HCT116 (cell line): Measurements from ENCODE around the gene CTIF. TPM values are rescaled to one million over a fixed set of nuclear protein-coding genes. Genes with fewer than 3 reads are reported as not detected.

Source experiments
- ATAC-seq: fragments of 200-7000 bp; cut with Tn5 transposase; 2 replicates; pipeline ENCODE4 v1.9.1; 2020; ENCODE audit warnings: mild to moderate bottlenecking, moderate library complexity
- BruUV-seq: library from RNA; stranded (reverse); fragments of 400-500 nt; replicated peaks from 2 replicates; lab custom pipeline; 2021; lab: Mats Ljungman, UMichigan
- CTCF ChIA-PET: fragments of 300-600 bp; sonication (Branson Sonifier 250); formaldehyde crosslinking; loops from one replicate; lab custom pipeline; 2021; ENCODE audit warnings: antibody characterized with exemption; lab: Charles Lee
- POLR2A ChIA-PET: fragments of 300-600, 350-600 bp; sonication (Branson Sonifier 250); formaldehyde crosslinking; loops from one replicate; lab custom pipeline; 2021; ENCODE audit warnings: antibody characterized with exemption; lab: Charles Lee
- RAD21 ChIA-PET, 2 experiments: fragments of 300-600 bp; sonication (Branson Sonifier 250); formaldehyde crosslinking; loops; one replicate each; lab custom pipeline; 2023; ENCODE audit warnings: low total read pairs in 2 of 2; ENCODE audit not compliant: uncharacterized antibody in 2 of 2, unreplicated experiment in 2 of 2, low non-redundant PET in 1 of 2; lab: Charles Lee
- DNase-seq: peaks from one replicate; pipeline ENCODE4 v3.0.0-alpha.2; 2010; ENCODE audit warnings: low read depth, low spot score
- H2AFZ ChIP-seq: fragments of 200-600 bp; shearing (Covaris generic), sonication (generic); 2 replicates; pipeline ENCODE4 v1.6.1; 2017; ENCODE audit warnings: low read depth, mixed run types, mixed read lengths, antibody characterized with exemption, low read length; ENCODE audit not compliant: poor library complexity, severe bottlenecking
- H3K27ac ChIP-seq: 2 replicates; pipeline ENCODE4 v1.5.1; 2012; ENCODE audit warnings: low read depth, low read length
- H3K27me3 ChIP-seq: fragments of 200-600 bp; sonication (generic); 2 replicates; pipeline ENCODE4 v1.6.1; 2016; ENCODE audit warnings: mixed run types, low read length, mixed read lengths; ENCODE audit not compliant: insufficient read depth
- H3K36me3 ChIP-seq, 2 experiments: fragments of 200-500 bp in 1 of 2; fragments of 200-600 bp in 1 of 2; sonication (Bioruptor generic) in 1 of 2; sonication (generic) in 1 of 2; 2 replicates each; pipeline versions ENCODE4 v1.5.1 to v1.6.1; 2014 to 2016; ENCODE audit warnings: low read length in 2 of 2, inconsistent platforms in 1 of 2, mixed read lengths in 1 of 2, mixed run types in 1 of 2; ENCODE audit not compliant: insufficient read depth in 2 of 2, control insufficient read depth in 1 of 2
- H3K4me1 ChIP-seq, 2 experiments: fragments of 200-600 bp in 1 of 2; sonication (generic) in 1 of 2; 2 replicates each; pipeline versions ENCODE4 v1.5.1 to v1.6.1; 2012 to 2017; ENCODE audit warnings: low read length in 2 of 2, inconsistent platforms in 1 of 2, mild to moderate bottlenecking in 1 of 2, mixed read lengths in 1 of 2, mixed run types in 1 of 2, moderate library complexity in 1 of 2; ENCODE audit not compliant: insufficient read depth in 2 of 2, control insufficient read depth in 1 of 2
- H3K4me2 ChIP-seq: fragments of 200-600 bp; sonication (generic); 2 replicates; pipeline ENCODE4 v1.6.1; 2017; ENCODE audit warnings: mixed run types, low read length, mixed read lengths
- H3K4me3 ChIP-seq, 2 experiments: fragments of 200-600 bp in 1 of 2; sonication (generic) in 1 of 2; replicated peaks in 1 of 2; 2 replicates each; pipeline ENCODE4 v1.5.1; 2011 to 2016; ENCODE audit warnings: low read length in 2 of 2, control low read depth in 1 of 2, low read depth in 1 of 2, mild to moderate bottlenecking in 1 of 2, mixed read lengths in 1 of 2, mixed run types in 1 of 2
- H3K79me2 ChIP-seq: fragments of 200-600 bp; sonication (generic); 2 replicates; pipeline ENCODE4 v1.6.1; 2017; ENCODE audit warnings: mild to moderate bottlenecking, mixed run types, low read length, moderate library complexity, mixed read lengths; ENCODE audit not compliant: insufficient read depth
- H3K9ac ChIP-seq: fragments of 200-600 bp; sonication (generic); 2 replicates; pipeline ENCODE4 v1.6.1; 2016; ENCODE audit warnings: low read length, mixed read lengths
- H3K9me2 ChIP-seq: fragments of 200-600 bp; sonication (generic), shearing (Covaris generic); 2 replicates; pipeline ENCODE4 v1.6.1; 2017; ENCODE audit warnings: mixed run types, mild to moderate bottlenecking, moderate library complexity; ENCODE audit not compliant: insufficient read depth
- H3K9me3 ChIP-seq, 2 experiments: fragments of 200-500 bp in 1 of 2; fragments of 200-600 bp in 1 of 2; sonication (Bioruptor generic) in 1 of 2; sonication (generic) in 1 of 2; 2 replicates each; pipeline ENCODE4 v1.6.1; 2014 to 2017; ENCODE audit warnings: low read length in 2 of 2, mixed read lengths in 2 of 2, inconsistent platforms in 1 of 2, low read depth in 1 of 2, mild to moderate bottlenecking in 1 of 2, mixed run types in 1 of 2, moderate library complexity in 1 of 2; ENCODE audit not compliant: control insufficient read depth in 1 of 2, insufficient read depth in 1 of 2
- H4K20me1 ChIP-seq: fragments of 200-600 bp; sonication (generic), shearing (Covaris generic); 2 replicates; pipeline ENCODE4 v1.6.1; 2017; ENCODE audit warnings: mixed run types, mild to moderate bottlenecking, moderate library complexity; ENCODE audit not compliant: insufficient read depth
- ATF3 ChIP-seq: IDR thresholded peaks from 2 replicates; pipeline ENCODE4 v1.6.1; 2012
- CEBPB ChIP-seq: IDR thresholded peaks from 2 replicates; pipeline ENCODE4 v1.6.1; 2012; ENCODE audit warnings: low read depth
- CTCF ChIP-seq, 3 experiments: fragments of 200-600 bp in 1 of 3; sonication (generic) in 1 of 3; IDR thresholded peaks in 2 of 3; conservative IDR thresholded peaks in 1 of 3; 2 replicates each; pipeline ENCODE4 v1.5.1; 2012 to 2017; ENCODE audit warnings: low read depth in 2 of 3, low read length in 2 of 3, antibody characterized with exemption in 1 of 3, borderline replicate concordance in 1 of 3, control low read depth in 1 of 3, mild to moderate bottlenecking in 1 of 3, mixed read lengths in 1 of 3, mixed run types in 1 of 3, moderate library complexity in 1 of 3; ENCODE audit not compliant: insufficient read depth in 1 of 3
- EGR1 ChIP-seq: IDR thresholded peaks from 2 replicates; pipeline ENCODE4 v1.6.1; 2012; ENCODE audit warnings: low read depth
- ELF1 ChIP-seq: IDR thresholded peaks from 2 replicates; pipeline ENCODE4 v1.6.1; 2012; ENCODE audit warnings: low read depth, borderline replicate concordance
- EZH2phosphoT487 ChIP-seq: fragments of 200-600 bp; IDR thresholded peaks from 2 replicates; pipeline ENCODE4 v1.6.1; 2018; ENCODE audit warnings: antibody characterized with exemption, borderline replicate concordance
- FOSL1 ChIP-seq: IDR thresholded peaks from 2 replicates; pipeline ENCODE4 v1.6.1; 2012; ENCODE audit warnings: low read depth
- MAX ChIP-seq: IDR thresholded peaks from 2 replicates; pipeline ENCODE4 v1.6.1; 2012
- POLR2A ChIP-seq: IDR thresholded peaks from 2 replicates; pipeline ENCODE4 v1.7.0; 2011; ENCODE audit warnings: borderline replicate concordance; ENCODE audit not compliant: insufficient read depth, insufficient read length; ENCODE audit errors: extremely low read depth
- RAD21 ChIP-seq: IDR thresholded peaks from 2 replicates; pipeline ENCODE4 v1.6.1; 2012; ENCODE audit warnings: low read depth, mild to moderate bottlenecking
- SIN3A ChIP-seq: IDR thresholded peaks from 2 replicates; pipeline ENCODE4 v1.6.1; 2012; ENCODE audit warnings: low read depth
- SP1 ChIP-seq: IDR thresholded peaks from 2 replicates; pipeline ENCODE4 v1.6.1; 2012; ENCODE audit warnings: low read depth
- SRF ChIP-seq: IDR thresholded peaks from 2 replicates; pipeline ENCODE4 v1.6.1; 2012; ENCODE audit warnings: low read depth
- YY1 ChIP-seq: IDR thresholded peaks from 2 replicates; pipeline ENCODE4 v1.6.1; 2011; ENCODE audit warnings: low read length, low read depth, moderate library complexity, mild to moderate bottlenecking; ENCODE audit not compliant: insufficient replicate concordance; ENCODE audit errors: extremely low read depth
- ZFX ChIP-seq: fragments of 450-650 bp; IDR thresholded peaks from 2 replicates; pipeline ENCODE4 v1.6.1; 2017
- ZNF274 ChIP-seq: fragments of 200-500 bp; sonication (Bioruptor generic); IDR thresholded peaks from 2 replicates; pipeline ENCODE4 v1.6.1; 2014; ENCODE audit warnings: mild to moderate bottlenecking, low read depth, low read length, inconsistent platforms
- intact Hi-C: fragments of 100-400 bp; cut with micrococcal nuclease; formaldehyde crosslinking; loops from 2 replicates; pipeline ENCODE4 v1.10.0; 2022
- total RNA-seq: library from RNA; stranded (reverse); gene quantifications from one replicate; pipeline ENCODE4 v1.2.1, GENCODE V29; 2021; ENCODE audit not compliant: unreplicated experiment

CTIF gene
- total RNA-seq, 1 experiment from 2014 or later: 19.7 TPM

- no peak for TF ChIP-seq ZNF274
Observed at GRCh38 chr18:48720655-48721025, 181.8 kb downstream of the CTIF start (continued).

GRCh38 chr18:48721312-48721711, 182.5 kb downstream of the CTIF start:
- intact Hi-C loops: no loop called here
- H3K9me2 ChIP-seq: no peaks in the 10 kb centered on the region
- H3K9me3 ChIP-seq: no peaks in the 10 kb centered on the region
- H3K4me1 ChIP-seq: peaks cover 2 to 9% of the 10 kb centered on the region in 2 experiments; a peak in 1 of 4 replicates
- TF ChIP-seq ELF1: no peak
- TF ChIP-seq EZH2phosphoT487: no peak
- TF ChIP-seq CEBPB: no peak
- TF ChIP-seq SRF: no peak
- no peak for TF ChIP-seq SP1
- no peak for TF ChIP-seq FOSL1
- TF ChIP-seq ZNF274: no peak
- no peak for TF ChIP-seq MAX
- TF ChIP-seq POLR2A: no peak
- no peak for TF ChIP-seq RAD21
- TF ChIP-seq SIN3A: no peak
- no peak for TF ChIP-seq ATF3
- no peak for TF ChIP-seq CTCF (IDR thresholded peaks at IDR 0.05 in 2 of 3, conservative IDR thresholded peaks at IDR 0.05 in 1 of 3; ENCODE audit: borderline replicate concordance in 1 of 3, insufficient read depth in 1 of 3, low read depth in 2 of 3, low read length in 2 of 3)
- TF ChIP-seq EGR1: no peak
- no peak for TF ChIP-seq ZFX
- no peak for TF ChIP-seq YY1
- ATAC-seq: no peak
- no TSS peak for BruUV-seq
- H3K27ac ChIP-seq: no peak overlapping the region
- no peaks in the 10 kb centered on the region for H3K79me2 ChIP-seq
- H3K4me3 ChIP-seq: no peak overlapping the region
- no peaks in the 10 kb centered on the region for H3K36me3 ChIP-seq
- H4K20me1 ChIP-seq: no peaks in the 10 kb centered on the region
- RAD21 ChIA-PET: no interaction called here
- DNase-seq: no peak
- no peak overlapping the region for H3K4me2 ChIP-seq
- CTCF ChIA-PET: no interaction called here
- H3K27me3 ChIP-seq: no peaks in the 10 kb centered on the region
- POLR2A ChIA-PET: no interaction called here
- H2AFZ ChIP-seq: no peak overlapping the region
- no peak overlapping the region for H3K9ac ChIP-seq
